ENCODE measurements around the gene TBPL1. TPM values are rescaled to one million over a fixed set of nuclear protein-coding genes. Genes with fewer than 3 reads are reported as not detected.

Gene TBPL1
- total and polyA plus RNA-seq, 2 of the 13 experiments (the other 11 are each of a cell fraction or from before 2014, with no cell fraction given), result 25.3 to 39.3 TPM

DNA sequence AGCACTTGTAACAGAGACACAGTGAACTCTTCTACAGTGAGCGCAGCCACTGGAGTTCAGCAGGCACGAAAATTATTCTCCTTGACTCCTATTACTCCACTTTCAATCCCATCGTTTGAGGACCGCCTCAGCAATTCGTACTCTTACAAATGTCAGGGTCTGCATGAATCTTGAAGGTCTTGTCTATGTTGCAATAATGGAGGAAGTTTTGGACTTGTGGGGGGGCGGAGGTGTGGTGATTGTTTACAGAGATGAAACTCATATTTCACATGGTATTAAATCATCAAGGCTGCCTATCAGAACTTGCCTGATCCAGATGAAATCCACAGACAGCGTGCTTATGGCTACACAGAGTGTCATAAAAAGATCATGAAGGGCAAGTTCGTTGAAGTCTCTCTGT, 57.4 kb downstream of the TBPL1 start:
- no peaks in the 10 kb centered on the region for H3K36me3 ChIP-seq (replicated peaks in 1 of 2; ENCODE audit: control insufficient read depth in 1 of 2, insufficient read depth in 2 of 2, low read length in 2 of 2)
- intact Hi-C loops (cut with micrococcal nuclease; ENCODE audit: unreplicated experiment), result no loop called here
- TF ChIP-seq CEBPB (IDR thresholded peaks at IDR 0.05; ENCODE audit: borderline replicate concordance, low read depth, low read length) (peak; percentile 55; the same call in 1 of the 2 replicates), ZNF629 (CRISPR knock-in tag; conservative IDR thresholded peaks at IDR 0.05) (no peak), ZNF350 (CRISPR knock-in tag; IDR thresholded peaks at IDR 0.05; ENCODE audit: borderline replicate concordance, low read depth) (no peak), ZNF776 (CRISPR knock-in tag; IDR thresholded peaks at IDR 0.05) (no peak)
- in situ Hi-C loops (cut with HindIII; ENCODE audit: extremely low pct_ligation_motif_present, low pct_unique_long_range_greater_than_20kb), result no loop called here
- no peak overlapping the region for H3K4me2 ChIP-seq (ENCODE audit: low read depth, low read length)
- no peaks in the 10 kb centered on the region for H3K79me2 ChIP-seq (ENCODE audit: insufficient read depth, low read length)
- ChIA-PET POLR2A (no interaction called here), CTCF (ENCODE audit: low intra/inter-chr PET ratio, low total read pairs) (no interaction called here)
- H3K27ac ChIP-seq (ENCODE audit: extremely low read length, insufficient read depth, low read length), result no peak overlapping the region
- WGBS (ENCODE audit: low lambda C conversion rate), result 53% methylated on average over 8 of the region's 8 CpGs
- H2AFZ ChIP-seq (ENCODE audit: low read length), result no peak overlapping the region
- H3K27me3 ChIP-seq (ENCODE audit: control insufficient read depth in 1 of 2, insufficient read depth in 2 of 2, low read length in 2 of 2), result peaks cover 0 to 6% of the 10 kb centered on the region in 2 experiments; a peak in 1 of 5 replicates
- no peak for FAIRE-seq
- no peak overlapping the region for H3K9ac ChIP-seq (ENCODE audit: insufficient read depth, low read depth, low read length)
- BruUV-seq (replicated peaks), result no TSS peak
- H3K9me3 ChIP-seq (ENCODE audit: low read length), result no peaks in the 10 kb centered on the region
- no peak for DNase-seq (ENCODE audit: low spot score)
- H4K20me1 ChIP-seq (ENCODE audit: insufficient read depth, low read length), result no peaks in the 10 kb centered on the region
- no peak overlapping the region for H3K4me3 ChIP-seq (replicated peaks in 1 of 3; ENCODE audit: insufficient read depth in 1 of 3, low read depth in 2 of 3, low read length in 3 of 3)
- no peak for ATAC-seq
- H3K4me1 ChIP-seq (ENCODE audit: insufficient read depth, low read length), result no peaks in the 10 kb centered on the region

DNA sequence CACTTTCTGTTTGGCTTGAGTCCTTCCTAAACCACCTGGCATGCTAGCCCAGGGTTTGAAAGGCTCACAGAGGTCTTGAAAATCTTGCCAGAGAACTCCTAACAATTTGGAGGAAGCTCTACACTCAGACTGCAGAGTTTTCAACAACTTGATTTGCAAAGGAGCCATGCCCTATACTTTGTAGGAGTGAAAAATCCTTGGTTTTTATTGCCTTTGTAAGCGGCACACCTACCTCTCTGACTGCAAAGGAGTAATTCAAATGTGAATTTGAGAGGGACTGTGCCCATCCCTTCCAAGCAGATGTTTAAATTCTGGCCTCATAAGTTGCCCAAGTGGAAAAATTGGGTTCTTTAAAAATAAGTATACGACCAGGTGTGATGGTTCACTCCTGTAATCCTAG, 58.0 kb downstream of the TBPL1 start:
- ChIA-PET CTCF (ENCODE audit: low intra/inter-chr PET ratio, low total read pairs) (no interaction called here), POLR2A (no interaction called here)
- WGBS (ENCODE audit: low lambda C conversion rate), result 28% methylated on average over 2 of the region's 2 CpGs
- no peaks in the 10 kb centered on the region for H3K9me3 ChIP-seq (ENCODE audit: low read length)
- no TSS peak for BruUV-seq (replicated peaks)
- no peaks in the 10 kb centered on the region for H3K36me3 ChIP-seq (replicated peaks in 1 of 2; ENCODE audit: control insufficient read depth in 1 of 2, insufficient read depth in 2 of 2, low read length in 2 of 2)
- TF ChIP-seq, protein P1, sequence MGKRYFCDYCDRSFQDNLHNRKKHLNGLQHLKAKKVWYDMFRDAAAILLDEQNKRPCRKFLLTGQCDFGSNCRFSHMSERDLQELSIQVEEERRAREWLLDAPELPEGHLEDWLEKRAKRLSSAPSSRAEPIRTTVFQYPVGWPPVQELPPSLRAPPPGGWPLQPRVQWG (CRISPR knock-in tag; IDR thresholded peaks at IDR 0.05; ENCODE audit: borderline replicate concordance, low read depth), result no peak
- TF ChIP-seq EED (CRISPR knock-in tag; IDR thresholded peaks at IDR 0.05) (no peak), ZNF773 (CRISPR knock-in tag; IDR thresholded peaks at IDR 0.05; ENCODE audit: borderline replicate concordance) (no peak), TBL1XR1 (IDR thresholded peaks at IDR 0.05; ENCODE audit: borderline replicate concordance, low read length, partially characterized antibody) (no peak), ZNF296 (CRISPR knock-in tag; conservative IDR thresholded peaks at IDR 0.05) (no peak), CC2D1A (CRISPR knock-in tag; IDR thresholded peaks at IDR 0.05) (no peak), ZNF138 (CRISPR knock-in tag; IDR thresholded peaks at IDR 0.05; ENCODE audit: low read depth) (no peak)
- H3K27me3 ChIP-seq (ENCODE audit: control insufficient read depth in 1 of 2, insufficient read depth in 2 of 2, low read length in 2 of 2), result peaks cover 0 to 6% of the 10 kb centered on the region in 2 experiments; a peak in 1 of 5 replicates
- H4K20me1 ChIP-seq (ENCODE audit: insufficient read depth, low read length), result no peaks in the 10 kb centered on the region
- FAIRE-seq (no peak), ATAC-seq (no peak), DNase-seq (ENCODE audit: low spot score) (no peak)
- H3K4me2 ChIP-seq (ENCODE audit: low read depth, low read length), result no peak overlapping the region
- in situ Hi-C loops (cut with HindIII; ENCODE audit: extremely low pct_ligation_motif_present, low pct_unique_long_range_greater_than_20kb) (no loop called here), intact Hi-C loops (cut with micrococcal nuclease; ENCODE audit: unreplicated experiment) (no loop called here)
- no peaks in the 10 kb centered on the region for H3K4me1 ChIP-seq (ENCODE audit: insufficient read depth, low read length)
- H3K79me2 ChIP-seq (ENCODE audit: insufficient read depth, low read length), result no peaks in the 10 kb centered on the region
- no peak overlapping the region for H3K27ac ChIP-seq (ENCODE audit: extremely low read length, insufficient read depth, low read length)
- no peak overlapping the region for H3K4me3 ChIP-seq (replicated peaks in 1 of 3; ENCODE audit: insufficient read depth in 1 of 3, low read depth in 2 of 3, low read length in 3 of 3)
- H2AFZ ChIP-seq (ENCODE audit: low read length), result no peak overlapping the region
- H3K9ac ChIP-seq (ENCODE audit: insufficient read depth, low read depth, low read length), result no peak overlapping the region
